ENCODE data around the gene BAX. TPM values are rescaled to one million over a fixed set of nuclear protein-coding genes. Genes with fewer than 3 reads are reported as not detected.

BAX gene
- total and polyA plus RNA-seq, 2 of the 4 experiments (the other 2 are of a cell fraction): 23.3 to 169 TPM

- no peak for TF ChIP-seq RFX5 (IDR thresholded peaks at IDR 0.05; ENCODE audit: low read depth, low read length)
- Histone ChIP-seq H2BK20ac (ENCODE audit: low read depth, low read length) (no peak overlapping the region), H3K4me1 (ENCODE audit: control insufficient read depth, insufficient read depth, low read length) (peaks cover 11% of the 10 kb centered on the region), H4K8ac (ENCODE audit: low read depth in 2 of 2, low read length in 2 of 2) (no peak overlapping the region), H4K20me1 (ENCODE audit: insufficient read depth, low read length) (no peaks in the 10 kb centered on the region), H4K91ac (ENCODE audit: insufficient read depth, low read depth, low read length) (no peak overlapping the region), H3K56ac (ENCODE audit: extremely low read depth, insufficient read depth, low read length) (no peak overlapping the region; the same call in 1 of the 2 replicates), H3K4me2 (ENCODE audit: low read depth, low read length) (no peak overlapping the region), H3K27ac (ENCODE audit: insufficient read depth, low read length) (no peak overlapping the region), H2AK9ac (replicated peaks; ENCODE audit: low read depth, low read length, poor library complexity) (no peak overlapping the region), H2BK15ac (ENCODE audit: low read depth, low read length) (no peak overlapping the region), H3K36me3 (ENCODE audit: control insufficient read depth, insufficient read depth, low read length) (no peaks in the 10 kb centered on the region), H3K9ac (ENCODE audit: low read depth, low read length) (no peak overlapping the region), H3K4ac (ENCODE audit: low read depth, low read length) (no peak overlapping the region), H2BK5ac (ENCODE audit: low read depth, low read length, poor library complexity, severe bottlenecking) (no peak overlapping the region), H3K9me3 (ENCODE audit: control insufficient read depth, insufficient read depth, low read length) (no peaks in the 10 kb centered on the region), H3K79me1 (ENCODE audit: low read depth in 1 of 2, low read length in 2 of 2) (peaks cover 0 to 5% of the 10 kb centered on the region in 2 experiments; a peak in 1 of 4 replicates), H2AFZ (replicated peaks; ENCODE audit: low read length, poor library complexity) (no peak overlapping the region), H3K23ac (ENCODE audit: low read depth, low read length) (no peak overlapping the region), H4K5ac (ENCODE audit: low read depth, low read length) (no peak overlapping the region), H3K27me3 (ENCODE audit: control insufficient read depth, insufficient read depth, low read length) (no peaks in the 10 kb centered on the region), H3K9me1 (ENCODE audit: insufficient read depth, low read length) (peaks cover 9% of the 10 kb centered on the region; the same call in 1 of the 2 replicates), H3K18ac (ENCODE audit: low read depth, low read length) (no peak overlapping the region), H2AK5ac (ENCODE audit: low read depth, low read length) (peak overlapping the region; percentile 2; the same call in 1 of the 2 replicates), H3K4me3 (ENCODE audit: insufficient read depth, low read depth, low read length) (no peak overlapping the region), H2BK120ac (ENCODE audit: low read depth, low read length) (no peak overlapping the region), H3K14ac (replicated peaks; ENCODE audit: low read depth, low read length) (no peak overlapping the region)
- BruUV-seq (replicated peaks): no TSS peak
- CTCF ChIA-PET: no interaction called here
- in situ Hi-C loops (cut with MboI; ENCODE audit: low sequenced_read_pairs) (no loop called here), dilution Hi-C loops (cut with HindIII; ENCODE audit: low sequenced_read_pairs, unreplicated experiment) (no loop called here), intact Hi-C loops (cut with micrococcal nuclease) (no loop called here)
- ATAC-seq (ENCODE audit: low read depth) (no peak), DNase-seq (peak; percentile 58)
- no CpG with 5 or more reads among the region's 15 CpGs for WGBS, 2 experiments (ENCODE audit: extremely low coverage in 2 of 2, insufficient read length in 1 of 2)
- POLR2A ChIA-PET (ENCODE audit: unreplicated experiment): interaction anchor here (0.8 kb wide), 1 partner anchor 35 kb away, joined by 8 read pairs; no protein-coding TSS in a partner anchor
These were observed 26.3 kb upstream of the BAX start for GRCh38 chr19:48928164-48929025.

Data from IMR-90 (cell line).